Endodermal cell (in vitro differentiated cells): ENCODE measurements around the gene GPR150. TPM values are rescaled to one million over a fixed set of nuclear protein-coding genes. Genes with fewer than 3 reads are reported as not detected.

Experiments
- DNase-seq: peaks from one replicate; pipeline ENCODE4 v3.0.0-alpha.2; 2017
- H3K27ac ChIP-seq: 2 replicates; pipeline ENCODE4 v1.5.1; 2013; ENCODE audit warnings: mild to moderate bottlenecking, low read depth, low read length, moderate library complexity
- H3K27me3 ChIP-seq: 2 replicates; pipeline ENCODE4 v1.6.1; 2013; ENCODE audit warnings: mild to moderate bottlenecking, low read length, moderate library complexity; ENCODE audit not compliant: insufficient read depth, control insufficient read depth, poor library complexity, severe bottlenecking
- H3K36me3 ChIP-seq: 2 replicates; pipeline ENCODE4 v1.7.0; 2013; ENCODE audit warnings: mild to moderate bottlenecking, low read length, moderate library complexity; ENCODE audit not compliant: control insufficient read depth, insufficient read depth
- H3K4me1 ChIP-seq: one replicate; pipeline ENCODE4 v1.7.0; 2013; ENCODE audit warnings: low read length; ENCODE audit not compliant: control insufficient read depth, insufficient read depth
- H3K4me3 ChIP-seq: 2 replicates; pipeline ENCODE4 v1.5.1; 2013; ENCODE audit warnings: mild to moderate bottlenecking, low read length, moderate library complexity
- H3K9ac ChIP-seq: 2 replicates; pipeline ENCODE4 v1.6.1; 2013; ENCODE audit warnings: mild to moderate bottlenecking, low read length, moderate library complexity; ENCODE audit not compliant: poor library complexity, severe bottlenecking; ENCODE audit errors: extremely low read depth
- H3K9me3 ChIP-seq: 2 replicates; pipeline ENCODE4 v1.6.1; 2013; ENCODE audit warnings: mild to moderate bottlenecking, low read length, moderate library complexity; ENCODE audit not compliant: control insufficient read depth
- H3K27ac Mint-ChIP-seq: 2 replicates; pipeline ENCODE4 v1.8.0; 2020; ENCODE audit warnings: mixed read lengths
- H3K27me3 Mint-ChIP-seq: 2 replicates; pipeline ENCODE4 v1.8.0; 2021; ENCODE audit warnings: mild to moderate bottlenecking, mixed read lengths; ENCODE audit not compliant: insufficient read depth
- H3K36me3 Mint-ChIP-seq: 2 replicates; pipeline ENCODE4 v1.8.0; 2020; ENCODE audit warnings: low read depth, mixed read lengths
- H3K4me1 Mint-ChIP-seq: 2 replicates; pipeline ENCODE4 v1.8.0; 2020; ENCODE audit warnings: mixed read lengths
- H3K4me3 Mint-ChIP-seq: 2 replicates; pipeline ENCODE4 v1.8.0; 2020; ENCODE audit warnings: mild to moderate bottlenecking, moderate library complexity, mixed read lengths
- H3K9me3 Mint-ChIP-seq: 2 replicates; pipeline ENCODE4 v1.8.0; 2020; ENCODE audit warnings: mild to moderate bottlenecking, mixed read lengths
- CTCF ChIP-seq: fragments of 200-600 bp; sonication (generic); conservative IDR thresholded peaks from 2 replicates; pipeline ENCODE4 v1.5.0; 2021; ENCODE audit warnings: antibody characterized with exemption, mild to moderate bottlenecking
- WGBS, 2 experiments: methylation state at CpG; one replicate each; pipeline versions ENCODE4 v1.1.5 to v1.1.7; 2013; ENCODE audit warnings: missing lambda C conversion rate in 2 of 2, mixed read lengths in 1 of 2; ENCODE audit not compliant: insufficient coverage in 1 of 2, insufficient read length in 1 of 2; 5-methylcytosine and 5-hydroxymethylcytosine counted together
- total RNA-seq, 2 donors: library from RNA; stranded (reverse); fragmentation: NEBNext Ultra II Directional in 1 of 2; extraction: Animal tissue kit (Norgen Biotek cat#: 25700) in 1 of 2; gene quantifications; 2 replicates in 1 of 2; 3 replicates in 1 of 2; pipeline ENCODE4 v1.2.1, GENCODE V29; 2021

GPR150 gene
- total RNA-seq, 2 donors from 2014 or later: 0.13 to 0.22 TPM

- peaks cover 12% of the 10 kb centered on the region for H3K9me3 Mint-ChIP-seq
- no peak overlapping the region for H3K4me3 Mint-ChIP-seq
- peaks cover 60% of the 10 kb centered on the region for H3K27me3 ChIP-seq
- H3K4me1 Mint-ChIP-seq: peaks cover 5% of the 10 kb centered on the region
- H3K4me1 ChIP-seq: no peaks in the 10 kb centered on the region
- WGBS, 2 experiments: 85 to 93% methylated on average over 4 to 5 of the region's 5 CpGs
- H3K36me3 ChIP-seq: no peaks in the 10 kb centered on the region
- no peak for DNase-seq
- no peak overlapping the region for H3K27ac ChIP-seq
- H3K27me3 Mint-ChIP-seq: peaks cover 51% of the 10 kb centered on the region
- no peaks in the 10 kb centered on the region for H3K36me3 Mint-ChIP-seq
- peaks cover 11% of the 10 kb centered on the region for H3K9me3 ChIP-seq
- no peak for TF ChIP-seq CTCF
- H3K4me3 ChIP-seq: no peak overlapping the region
- no peak overlapping the region for H3K9ac ChIP-seq
- H3K27ac Mint-ChIP-seq: no peak overlapping the region
These were observed 3.8 kb downstream of the GPR150 start for GRCh38 chr5:95623706-95624105.

- H3K27ac Mint-ChIP-seq: no peak overlapping the region
- no peaks in the 10 kb centered on the region for H3K36me3 ChIP-seq
- peaks cover 53% of the 10 kb centered on the region for H3K27me3 ChIP-seq
- peaks cover 18% of the 10 kb centered on the region for H3K9me3 Mint-ChIP-seq
- no peak overlapping the region for H3K27ac ChIP-seq
- DNase-seq: no peak
- 83% methylated on average over 2 of the region's 2 CpGs; no CpG with 5 or more reads in 1 of the 2 experiments for WGBS, 2 experiments
- no peaks in the 10 kb centered on the region for H3K36me3 Mint-ChIP-seq
- peaks cover 45% of the 10 kb centered on the region for H3K27me3 Mint-ChIP-seq
- H3K9me3 ChIP-seq: peaks cover 16% of the 10 kb centered on the region
- H3K4me3 ChIP-seq: no peak overlapping the region
- H3K4me1 Mint-ChIP-seq: peaks cover 5% of the 10 kb centered on the region
- H3K9ac ChIP-seq: no peak overlapping the region
- TF ChIP-seq CTCF: no peak
- no peaks in the 10 kb centered on the region for H3K4me1 ChIP-seq
- no peak overlapping the region for H3K4me3 Mint-ChIP-seq
These were observed 4.5 kb downstream of the GPR150 start for GRCh38 chr5:95624368-95624767.

- no peak for TF ChIP-seq CTCF
- peaks cover 3% of the 10 kb centered on the region for H3K4me1 ChIP-seq
- H3K9ac ChIP-seq: no peak overlapping the region
- H3K27ac Mint-ChIP-seq: no peak overlapping the region
- no peak overlapping the region for H3K27ac ChIP-seq
- WGBS, 2 experiments: 80 to 100% methylated on average over 1 of the region's 1 CpG
- H3K4me3 ChIP-seq: no peak overlapping the region
- H3K9me3 ChIP-seq: peaks cover 20% of the 10 kb centered on the region
- H3K4me3 Mint-ChIP-seq: no peak overlapping the region
- peaks cover 24% of the 10 kb centered on the region for H3K9me3 Mint-ChIP-seq
- peaks cover 32% of the 10 kb centered on the region for H3K27me3 ChIP-seq
- H3K4me1 Mint-ChIP-seq: peaks cover 5% of the 10 kb centered on the region
- DNase-seq: no peak
- no peaks in the 10 kb centered on the region for H3K36me3 ChIP-seq
- peaks cover 27% of the 10 kb centered on the region for H3K27me3 Mint-ChIP-seq
- H3K36me3 Mint-ChIP-seq: no peaks in the 10 kb centered on the region
These were observed 6.8 kb downstream of the GPR150 start for GRCh38 chr5:95626701-95627100.
